ENCODE results near the gene POMT1.
"Not testable (repeated sequence)": the region's sequence is repeated elsewhere in the genome, so short reads cannot be mapped to it uniquely, and the experiment has no call there.

POMT1 gene

GRCh38 chr9:131546336-131547084 is 43.8 kb downstream of the POMT1 start:
- no peaks in the 10 kb centered on the region for H4K20me1 ChIP-seq (ENCODE audit: insufficient read depth, low read length)
- no peaks in the 10 kb centered on the region for H3K36me3 ChIP-seq (replicated peaks; ENCODE audit: insufficient read depth, low read length)
- H3K9me3 ChIP-seq (replicated peaks; ENCODE audit: insufficient read depth, low read length): no peaks in the 10 kb centered on the region
- no peak overlapping the region for H2AFZ ChIP-seq (ENCODE audit: low read length)
- H3K27me3 ChIP-seq (replicated peaks; ENCODE audit: insufficient read depth, low read length): no peaks in the 10 kb centered on the region; the same call in 1 of the 2 replicates
- no peak for DNase-seq
- no peaks in the 10 kb centered on the region for H3K9me2 ChIP-seq (replicated peaks; ENCODE audit: insufficient read depth, low read length)
- no peak overlapping the region for H3K27ac ChIP-seq (ENCODE audit: low read length)
- no peaks in the 10 kb centered on the region for H3F3A ChIP-seq (ENCODE audit: insufficient read depth, low read length)
- no peak overlapping the region for H3K4me3 ChIP-seq (ENCODE audit: low read length)
- no peak overlapping the region for H3K4me2 ChIP-seq (ENCODE audit: low read depth, low read length)
- H3K79me2 ChIP-seq (ENCODE audit: low read length): no peaks in the 10 kb centered on the region
- H3K9ac ChIP-seq (ENCODE audit: low read length): no peak overlapping the region
- no peaks in the 10 kb centered on the region for H3K4me1 ChIP-seq (ENCODE audit: low read length)
- no peak for TF ChIP-seq EZH2phosphoT487 (IDR thresholded peaks at IDR 0.05; ENCODE audit: low read length)
- no peak for TF ChIP-seq EZH2 (optimal IDR thresholded peaks at IDR 0.05; ENCODE audit: low read depth, low read length)
- TF ChIP-seq CTCF (IDR thresholded peaks at IDR 0.05; ENCODE audit: low read length): no peak

- not testable (repeated sequence) for H3K27me3 ChIP-seq (replicated peaks; ENCODE audit: insufficient read depth, low read length); H2AFZ ChIP-seq (ENCODE audit: low read length)
These were observed 46.5 kb downstream of the POMT1 start for GRCh38 chr9:131549186-131549585.

GRCh38 chr9:131550465-131550864 is 47.7 kb downstream of the POMT1 start:
- H3F3A ChIP-seq (ENCODE audit: insufficient read depth, low read length); H3K27ac ChIP-seq (ENCODE audit: low read length); H3K9me2 ChIP-seq (replicated peaks; ENCODE audit: insufficient read depth, low read length); H3K4me1 ChIP-seq (ENCODE audit: low read length); H3K36me3 ChIP-seq (replicated peaks; ENCODE audit: insufficient read depth, low read length); H4K20me1 ChIP-seq (ENCODE audit: insufficient read depth, low read length); H3K27me3 ChIP-seq (replicated peaks; ENCODE audit: insufficient read depth, low read length); H3K79me2 ChIP-seq (ENCODE audit: low read length); H3K4me3 ChIP-seq (ENCODE audit: low read length); H3K4me2 ChIP-seq (ENCODE audit: low read depth, low read length); DNase-seq; H3K9me3 ChIP-seq (replicated peaks; ENCODE audit: insufficient read depth, low read length); H3K9ac ChIP-seq (ENCODE audit: low read length); H2AFZ ChIP-seq (ENCODE audit: low read length): not testable (repeated sequence)

More at GRCh38 chr9:131549186-131549585, 46.5 kb downstream of the POMT1 start:
- H3K79me2 ChIP-seq (ENCODE audit: low read length); H3K9ac ChIP-seq (ENCODE audit: low read length); H3K9me2 ChIP-seq (replicated peaks; ENCODE audit: insufficient read depth, low read length); H3K36me3 ChIP-seq (replicated peaks; ENCODE audit: insufficient read depth, low read length); H3K4me3 ChIP-seq (ENCODE audit: low read length); H3K4me1 ChIP-seq (ENCODE audit: low read length); H3K4me2 ChIP-seq (ENCODE audit: low read depth, low read length); H4K20me1 ChIP-seq (ENCODE audit: insufficient read depth, low read length); H3K9me3 ChIP-seq (replicated peaks; ENCODE audit: insufficient read depth, low read length); DNase-seq; H3K27ac ChIP-seq (ENCODE audit: low read length); H3F3A ChIP-seq (ENCODE audit: insufficient read depth, low read length): not testable (repeated sequence)

- Histone ChIP-seq H3K27me3 (replicated peaks; ENCODE audit: insufficient read depth, low read length) (no peaks in the 10 kb centered on the region; the same call in 1 of the 2 replicates), H3K9ac (ENCODE audit: low read length) (no peak overlapping the region)
These were observed 49.3 kb downstream of the POMT1 start for GRCh38 chr9:131552030-131552429.

More at GRCh38 chr9:131552030-131552429, 49.3 kb downstream of the POMT1 start:
- H3K4me2 ChIP-seq (ENCODE audit: low read depth, low read length): no peak overlapping the region
- no peaks in the 10 kb centered on the region for H4K20me1 ChIP-seq (ENCODE audit: insufficient read depth, low read length)
- H3K36me3 ChIP-seq (replicated peaks; ENCODE audit: insufficient read depth, low read length): no peaks in the 10 kb centered on the region
- H3K9me3 ChIP-seq (replicated peaks; ENCODE audit: insufficient read depth, low read length): no peaks in the 10 kb centered on the region
- H2AFZ ChIP-seq (ENCODE audit: low read length): no peak overlapping the region
- H3K4me3 ChIP-seq (ENCODE audit: low read length): no peak overlapping the region
- H3K27ac ChIP-seq (ENCODE audit: low read length): no peak overlapping the region
- TF ChIP-seq EZH2phosphoT487 (IDR thresholded peaks at IDR 0.05; ENCODE audit: low read length) (no peak), EZH2 (optimal IDR thresholded peaks at IDR 0.05; ENCODE audit: low read depth, low read length) (no peak), CTCF (IDR thresholded peaks at IDR 0.05; ENCODE audit: low read length) (no peak)
- no peaks in the 10 kb centered on the region for H3K4me1 ChIP-seq (ENCODE audit: low read length)
- H3K9me2 ChIP-seq (replicated peaks; ENCODE audit: insufficient read depth, low read length): no peaks in the 10 kb centered on the region
- H3K79me2 ChIP-seq (ENCODE audit: low read length): no peaks in the 10 kb centered on the region
- no peaks in the 10 kb centered on the region for H3F3A ChIP-seq (ENCODE audit: insufficient read depth, low read length)
- no peak for DNase-seq
